Neuron (in vitro differentiated cells): ENCODE measurements around the gene MSL3B.

Experiments
- H2AFZ ChIP-seq: one replicate; pipeline ENCODE4 v1.6.1; 2013; ENCODE audit warnings: low read depth, mild to moderate bottlenecking, inconsistent platforms, low read length, moderate library complexity
- H3K27me3 ChIP-seq: one replicate; pipeline ENCODE4 v1.6.1; 2013; ENCODE audit warnings: low read length; ENCODE audit not compliant: insufficient read depth
- H3K36me3 ChIP-seq: one replicate; pipeline ENCODE4 v1.6.1; 2013; ENCODE audit warnings: low read length; ENCODE audit not compliant: insufficient read depth
- H3K4me1 ChIP-seq: one replicate; pipeline ENCODE4 v1.6.1; 2013; ENCODE audit warnings: low read length; ENCODE audit not compliant: insufficient read depth
- H3K4me3 ChIP-seq: 2 replicates; pipeline ENCODE4 v1.5.1; 2013; ENCODE audit warnings: mild to moderate bottlenecking, low read length, moderate library complexity
- H3K9me3 ChIP-seq: one replicate; pipeline ENCODE4 v1.6.1; 2013; ENCODE audit warnings: low read length

MSL3B gene

DNA sequence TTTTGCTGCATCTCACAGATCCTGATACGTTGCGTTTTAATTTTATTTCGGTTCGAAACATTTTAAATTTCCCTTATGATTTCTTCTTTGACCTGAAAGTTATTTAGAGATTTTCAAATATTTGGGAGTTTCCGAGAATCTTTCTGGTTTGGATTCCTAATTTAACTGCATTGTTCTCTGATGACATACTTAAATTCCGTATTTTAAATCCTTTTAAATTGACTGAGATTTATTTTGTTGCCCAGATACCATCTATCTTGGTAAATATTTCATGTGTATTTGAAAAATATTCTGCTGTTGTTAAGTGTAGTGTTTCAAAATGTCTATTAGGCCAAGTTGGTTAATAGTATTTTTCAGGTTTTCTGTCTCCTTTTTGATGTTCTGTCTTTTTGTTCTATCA is 52.3 kb downstream of the MSL3B start:
- Histone ChIP-seq H3K9me3 (no peaks in the 10 kb centered on the region), H3K36me3 (no peaks in the 10 kb centered on the region), H2AFZ (no peak overlapping the region), H3K4me3 (no peak overlapping the region), H3K27me3 (no peaks in the 10 kb centered on the region), H3K4me1 (no peaks in the 10 kb centered on the region)
